Activated T-helper 2 cell treated with anti-CD3 and anti-CD28 coated beads, Interferon-gamma antibody, Interleukin-2, Interleukin-4, amounts not matched to agents 10 μg/mL and 5 μg/mL and 100 μg/mL, durations not matched to agents 14 hours and 24 hours and 36 hours (primary cell): ENCODE results near the gene CALD1. TPM values are rescaled to one million over a fixed set of nuclear protein-coding genes. Genes with fewer than 3 reads are reported as not detected.

Experiments used
- DNase-seq: peaks from one replicate; pipeline ENCODE4 v3.0.0; 2021; ENCODE audit warnings: low spot score
- H3K27ac Mint-ChIP-seq: one replicate; pipeline ENCODE4 v1.8.0; 2021; ENCODE audit warnings: mixed read lengths
- H3K27me3 Mint-ChIP-seq: one replicate; pipeline ENCODE4 v1.8.0; 2021; ENCODE audit warnings: low read depth, mixed read lengths
- H3K36me3 Mint-ChIP-seq: one replicate; pipeline ENCODE4 v1.8.0; 2021; ENCODE audit warnings: low read depth, mixed read lengths
- H3K4me1 Mint-ChIP-seq: one replicate; pipeline ENCODE4 v1.8.0; 2021; ENCODE audit warnings: low read depth, mixed read lengths
- H3K4me3 Mint-ChIP-seq: one replicate; pipeline ENCODE4 v1.8.0; 2021; ENCODE audit warnings: low read depth, mild to moderate bottlenecking, moderate library complexity, mixed read lengths
- H3K9me3 Mint-ChIP-seq: one replicate; pipeline ENCODE4 v1.8.0; 2021; ENCODE audit warnings: mixed read lengths
- intact Hi-C: fragments of 100-400 bp; cut with micrococcal nuclease; formaldehyde crosslinking; loops from one replicate; pipeline ENCODE4 v1.15.1; 2023
- total RNA-seq: library from RNA; stranded (reverse); gene quantifications from 2 replicates; pipeline ENCODE4 v1.2.3, GENCODE V29; 2022

The CALD1 gene, protein sequence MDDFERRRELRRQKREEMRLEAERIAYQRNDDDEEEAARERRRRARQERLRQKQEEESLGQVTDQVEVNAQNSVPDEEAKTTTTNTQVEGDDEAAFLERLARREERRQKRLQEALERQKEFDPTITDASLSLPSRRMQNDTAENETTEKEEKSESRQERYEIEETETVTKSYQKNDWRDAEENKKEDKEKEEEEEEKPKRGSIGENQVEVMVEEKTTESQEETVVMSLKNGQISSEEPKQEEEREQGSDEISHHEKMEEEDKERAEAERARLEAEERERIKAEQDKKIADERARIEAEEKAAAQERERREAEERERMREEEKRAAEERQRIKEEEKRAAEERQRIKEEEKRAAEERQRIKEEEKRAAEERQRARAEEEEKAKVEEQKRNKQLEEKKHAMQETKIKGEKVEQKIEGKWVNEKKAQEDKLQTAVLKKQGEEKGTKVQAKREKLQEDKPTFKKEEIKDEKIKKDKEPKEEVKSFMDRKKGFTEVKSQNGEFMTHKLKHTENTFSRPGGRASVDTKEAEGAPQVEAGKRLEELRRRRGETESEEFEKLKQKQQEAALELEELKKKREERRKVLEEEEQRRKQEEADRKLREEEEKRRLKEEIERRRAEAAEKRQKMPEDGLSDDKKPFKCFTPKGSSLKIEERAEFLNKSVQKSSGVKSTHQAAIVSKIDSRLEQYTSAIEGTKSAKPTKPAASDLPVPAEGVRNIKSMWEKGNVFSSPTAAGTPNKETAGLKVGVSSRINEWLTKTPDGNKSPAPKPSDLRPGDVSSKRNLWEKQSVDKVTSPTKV
- total RNA-seq: 10.1 and 11.3 TPM in 2 replicates

DNA sequence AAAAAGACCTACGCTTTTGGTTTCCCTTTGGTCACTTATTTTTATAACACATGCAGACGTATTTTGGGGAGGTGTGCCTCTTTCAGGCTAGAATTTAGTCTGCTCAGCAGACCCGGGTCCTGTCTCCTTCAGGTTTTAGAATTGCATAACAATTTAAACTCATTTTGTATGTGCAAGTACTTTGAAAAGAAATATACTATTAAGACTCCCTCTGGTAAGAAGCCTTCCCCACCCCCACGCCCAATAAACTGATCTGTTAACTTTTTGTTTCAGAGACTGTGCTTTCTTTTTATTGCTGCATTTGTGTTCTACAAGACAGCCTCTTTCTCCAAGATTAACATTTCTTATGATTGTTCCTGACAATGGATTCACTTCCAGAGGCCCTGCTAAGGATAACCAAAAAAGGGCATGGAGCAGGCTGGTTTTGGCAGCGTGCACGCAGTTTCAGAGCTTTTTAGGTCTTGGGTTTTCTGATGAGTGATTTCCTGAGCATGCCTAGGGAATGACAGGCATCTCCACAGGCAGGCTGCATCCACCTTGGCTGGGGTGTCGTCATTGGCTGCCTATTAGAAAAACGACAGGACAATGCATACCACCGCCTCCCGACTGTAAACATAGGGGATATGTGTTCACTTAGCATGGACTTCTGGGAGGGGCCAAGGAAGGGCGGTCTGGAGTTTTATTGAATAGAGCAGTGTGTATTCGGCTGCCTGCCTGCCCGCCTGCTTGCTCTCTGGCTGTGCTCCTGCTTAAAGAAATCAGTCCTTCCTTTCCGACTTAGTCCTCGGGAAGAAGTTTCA, at the start of gene CALD1:
Gene CALD1, plus strand, starts transcription at position 694 of the 800 bp plus-strand sequence. CDS start 88,100 bp downstream, outside the sequence.
- H3K9me3 Mint-ChIP-seq: no peaks in the 10 kb centered on the region
- peaks cover 7% of the 10 kb centered on the region for H3K4me1 Mint-ChIP-seq
- H3K27me3 Mint-ChIP-seq: no peaks in the 10 kb centered on the region
- H3K27ac Mint-ChIP-seq: no peak within 1 kb of the TSS
- no peaks in the 10 kb centered on the region for H3K36me3 Mint-ChIP-seq
- no peak for DNase-seq
- no peak within 1 kb of the TSS for H3K4me3 Mint-ChIP-seq
- intact Hi-C loops: no loop called here

- peak overlapping the region; percentile 94 for H3K27ac Mint-ChIP-seq
Observed at GRCh38 chr7:134729895-134730294, 49.5 kb upstream of the CALD1 start.

DNA sequence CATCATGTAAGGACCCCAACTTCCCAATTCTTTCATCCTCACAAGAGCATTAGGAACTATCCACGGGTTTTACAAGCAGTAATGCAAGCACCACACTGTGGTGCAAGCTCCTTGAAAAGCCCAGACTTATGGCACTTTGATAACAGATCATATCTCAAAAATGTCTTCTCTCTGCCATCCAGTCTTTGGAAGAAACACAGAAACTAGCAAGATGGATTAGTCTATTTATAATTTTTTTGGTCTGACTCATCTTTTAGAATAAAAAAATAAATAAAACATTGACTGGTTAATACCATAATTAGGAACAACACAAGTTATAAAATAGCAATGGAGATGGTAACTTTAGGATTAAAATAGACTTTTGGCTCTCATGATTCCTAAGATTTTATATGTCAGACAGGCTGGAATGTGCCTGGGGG, 49.0 kb upstream of the CALD1 start:
- Mint-ChIP-seq H3K36me3 (peaks cover 25% of the 10 kb centered on the region), H3K4me1 (peaks cover 38% of the 10 kb centered on the region), H3K9me3 (peaks cover 10% of the 10 kb centered on the region), H3K27me3 (no peaks in the 10 kb centered on the region), H3K27ac (peak overlapping the region; percentile 94), H3K4me3 (no peak overlapping the region)
- intact Hi-C loops: loop anchor here (10.0 kb wide), 1 partner anchor 444 kb away; the partner anchor contains the start of gene CYREN
- DNase-seq: no peak

More at GRCh38 chr7:134729895-134730294, 49.5 kb upstream of the CALD1 start:
- DNase-seq: no peak
- H3K4me1 Mint-ChIP-seq: peaks cover 36% of the 10 kb centered on the region
- peaks cover 8% of the 10 kb centered on the region for H3K9me3 Mint-ChIP-seq
- no peak overlapping the region for H3K4me3 Mint-ChIP-seq
- peaks cover 26% of the 10 kb centered on the region for H3K36me3 Mint-ChIP-seq
- intact Hi-C loops: loop anchor here (10.0 kb wide), 1 partner anchor 445 kb away; the partner anchor contains the start of gene CYREN
- no peaks in the 10 kb centered on the region for H3K27me3 Mint-ChIP-seq

- H3K27me3 Mint-ChIP-seq: no peaks in the 10 kb centered on the region
- H3K9me3 Mint-ChIP-seq: peaks cover 10% of the 10 kb centered on the region
- intact Hi-C loops: loop anchor here (10.0 kb wide), 1 partner anchor 443 kb away; the partner anchor contains the start of gene CYREN
- H3K36me3 Mint-ChIP-seq: peaks cover 21% of the 10 kb centered on the region
- peak overlapping the region; percentile 60 for H3K4me3 Mint-ChIP-seq
- peak overlapping the region; percentile 94 for H3K27ac Mint-ChIP-seq
- peaks cover 49% of the 10 kb centered on the region for H3K4me1 Mint-ChIP-seq
- no peak for DNase-seq
Observed at GRCh38 chr7:134731616-134732015, 47.8 kb upstream of the CALD1 start.

DNA sequence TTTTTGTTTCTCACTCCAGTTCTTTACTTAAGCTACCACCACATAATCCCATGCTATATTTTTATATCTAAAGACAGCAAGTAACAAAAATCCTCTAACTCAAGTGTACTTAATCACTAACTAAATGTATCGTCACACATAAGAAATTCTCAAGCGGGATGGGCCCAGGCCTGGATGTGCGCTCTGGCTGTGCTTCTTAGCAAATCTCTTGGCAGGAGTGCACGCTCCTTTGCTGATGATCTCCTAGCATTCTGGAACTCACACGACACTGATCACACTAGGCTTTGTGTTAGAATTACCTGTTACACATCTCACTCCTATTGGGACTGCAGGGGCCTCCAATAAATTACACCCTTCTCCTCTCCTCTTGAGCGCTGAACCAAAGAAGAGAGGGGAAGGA, 46.7 kb upstream of the CALD1 start:
- H3K4me3 Mint-ChIP-seq: no peak overlapping the region
- no peaks in the 10 kb centered on the region for H3K27me3 Mint-ChIP-seq
- peaks cover 10% of the 10 kb centered on the region for H3K9me3 Mint-ChIP-seq
- H3K4me1 Mint-ChIP-seq: peaks cover 51% of the 10 kb centered on the region
- intact Hi-C loops: loop anchor here (10.0 kb wide), 1 partner anchor 442 kb away; the partner anchor contains the start of gene CYREN
- H3K36me3 Mint-ChIP-seq: peaks cover 18% of the 10 kb centered on the region
- no peak for DNase-seq
- peak overlapping the region; percentile 77 for H3K27ac Mint-ChIP-seq

DNA sequence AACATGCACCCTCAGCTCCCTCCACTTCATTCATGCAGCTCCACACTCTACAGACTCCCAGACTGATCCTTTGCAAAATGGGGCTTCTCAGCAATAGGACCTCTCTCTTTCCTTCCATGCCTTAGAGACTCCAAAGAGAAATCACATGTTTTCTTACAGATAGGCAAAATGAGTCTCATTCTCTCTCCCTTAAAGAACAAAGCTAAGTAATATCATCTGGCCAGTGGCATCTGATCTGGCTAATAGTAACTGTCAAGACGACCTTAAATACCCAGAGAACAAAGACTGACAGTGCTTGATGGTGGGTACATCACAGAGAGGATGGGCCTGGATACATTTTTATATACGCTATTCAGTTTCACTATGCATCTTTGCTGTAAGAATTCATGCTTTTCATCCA, 43.1 kb upstream of the CALD1 start:
- peaks cover 31% of the 10 kb centered on the region for H3K36me3 Mint-ChIP-seq
- peaks cover 11% of the 10 kb centered on the region for H3K9me3 Mint-ChIP-seq
- H3K27me3 Mint-ChIP-seq: no peaks in the 10 kb centered on the region
- intact Hi-C loops: loop anchor here (5.0 to 10.0 kb wide), 2 partner anchors 411 to 438 kb away; partner anchors contain the start of genes CYREN and TMEM140
- no peak overlapping the region for H3K4me3 Mint-ChIP-seq
- no peak for DNase-seq
- H3K27ac Mint-ChIP-seq: peak overlapping the region; percentile 31
- peaks cover 56% of the 10 kb centered on the region for H3K4me1 Mint-ChIP-seq

- H3K4me1 Mint-ChIP-seq: peaks cover 55% of the 10 kb centered on the region
- intact Hi-C loops: loop anchor here (1.0 to 10.0 kb wide), 6 partner anchors 13 to 437 kb away; partner anchors contain the start of genes BPGM, CYREN and TMEM140
Observed at GRCh38 chr7:134737566-134738345, 41.7 kb upstream of the CALD1 start.

DNA sequence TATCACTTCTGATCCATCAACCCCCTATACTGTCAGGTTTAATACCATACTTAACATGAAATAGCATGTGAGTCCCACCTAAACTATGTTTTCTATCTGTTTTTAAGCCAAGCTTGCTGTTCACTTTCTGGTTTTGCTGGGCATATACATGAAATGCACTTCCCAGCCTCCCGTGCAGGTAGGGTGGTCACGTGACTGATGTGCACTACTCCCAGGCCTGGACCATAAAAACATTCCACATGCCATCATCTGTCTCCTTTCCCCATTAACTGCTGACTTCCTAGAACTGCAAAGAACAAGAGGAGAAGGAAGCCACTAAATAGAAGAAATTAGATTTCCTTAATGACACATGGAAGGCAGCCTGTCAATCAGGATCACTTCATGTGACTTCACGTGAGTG, 40.1 kb upstream of the CALD1 start:
- intact Hi-C loops: loop anchor here (5.0 to 10.0 kb wide), 2 partner anchors 408 to 435 kb away; partner anchors contain the start of genes CYREN and TMEM140
- Mint-ChIP-seq H3K27ac (no peak overlapping the region), H3K4me1 (peaks cover 62% of the 10 kb centered on the region), H3K9me3 (peaks cover 11% of the 10 kb centered on the region), H3K4me3 (no peak overlapping the region), H3K27me3 (no peaks in the 10 kb centered on the region), H3K36me3 (peaks cover 34% of the 10 kb centered on the region)
- DNase-seq: no peak

More at GRCh38 chr7:134737566-134738345, 41.7 kb upstream of the CALD1 start:
- no peak overlapping the region for H3K4me3 Mint-ChIP-seq
- peaks cover 11% of the 10 kb centered on the region for H3K9me3 Mint-ChIP-seq
- peak overlapping the region; percentile 90 for H3K27ac Mint-ChIP-seq
- H3K36me3 Mint-ChIP-seq: peaks cover 30% of the 10 kb centered on the region
- peak; percentile 28 for DNase-seq
- no peaks in the 10 kb centered on the region for H3K27me3 Mint-ChIP-seq

DNA sequence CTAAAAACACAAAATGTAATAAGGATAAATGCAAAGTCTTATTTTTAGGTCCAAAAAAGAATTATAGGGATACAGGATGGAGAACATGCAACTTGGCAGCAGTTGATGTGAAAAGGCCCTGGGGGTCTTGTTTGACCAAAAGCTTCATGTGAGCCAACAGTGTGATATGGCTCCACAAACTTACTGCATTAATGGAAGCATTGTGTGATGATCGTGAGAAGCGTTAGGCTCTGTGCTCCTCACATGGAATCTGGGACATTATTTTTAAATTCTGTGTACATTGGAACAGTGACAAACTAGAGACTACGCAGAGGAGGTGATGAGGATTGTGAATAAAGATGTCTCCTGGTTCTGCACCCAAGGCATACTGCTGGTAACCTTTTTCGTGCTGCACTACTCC, 39.1 kb upstream of the CALD1 start:
- Mint-ChIP-seq H3K27ac (no peak overlapping the region), H3K4me3 (no peak overlapping the region), H3K36me3 (peaks cover 27% of the 10 kb centered on the region), H3K27me3 (no peaks in the 10 kb centered on the region), H3K9me3 (peaks cover 5% of the 10 kb centered on the region), H3K4me1 (peaks cover 56% of the 10 kb centered on the region)
- no peak for DNase-seq
- intact Hi-C loops: no loop called here

- Mint-ChIP-seq H3K27ac (peak overlapping the region; percentile 26), H3K4me1 (peaks cover 49% of the 10 kb centered on the region), H3K9me3 (peaks cover 5% of the 10 kb centered on the region), H3K4me3 (no peak overlapping the region), H3K36me3 (peaks cover 25% of the 10 kb centered on the region), H3K27me3 (no peaks in the 10 kb centered on the region)
- DNase-seq: no peak
- intact Hi-C loops: no loop called here
Observed at GRCh38 chr7:134741907-134742635, 37.4 kb upstream of the CALD1 start.
